Measurements from ENCODE around the gene COX19.

COX19 gene

DNA sequence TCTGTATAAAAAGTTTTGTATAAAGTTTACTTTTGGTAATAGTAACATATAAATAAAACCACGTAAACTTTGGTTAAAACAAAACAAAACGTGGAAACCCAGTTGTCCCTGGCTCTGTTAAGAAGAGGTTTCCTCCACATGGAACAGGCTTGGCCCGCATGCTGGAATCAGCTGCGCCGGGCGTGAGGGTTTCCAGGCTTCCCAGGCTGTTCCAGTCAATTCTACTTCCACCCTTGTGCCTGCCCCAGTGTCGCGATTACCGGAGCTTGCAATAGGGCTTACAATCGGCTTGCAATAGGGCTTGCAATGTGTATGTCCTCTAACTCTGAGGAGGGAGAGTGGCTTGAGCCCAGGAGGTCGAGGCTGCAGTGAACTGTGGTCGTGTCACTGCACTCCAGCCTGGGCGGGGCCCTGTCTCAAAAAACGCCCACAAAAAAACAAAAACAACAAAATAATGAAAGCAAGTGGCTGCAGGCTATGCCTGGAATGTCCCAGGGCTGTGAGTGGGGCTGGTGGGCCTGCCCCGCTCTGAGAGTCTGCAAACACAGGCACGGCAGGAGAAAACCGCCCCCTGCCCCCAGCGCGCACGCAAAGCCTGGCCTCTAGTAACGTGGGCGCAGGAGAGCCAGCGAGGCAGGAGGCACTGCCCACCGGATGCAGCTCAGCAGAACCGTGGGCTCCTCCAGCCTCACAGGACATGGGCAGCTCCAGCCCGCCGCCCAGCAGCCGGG is 24.0 kb upstream of the COX19 start:
- Histone ChIP-seq H3K4me3 (ENCODE audit: low read depth, low read length) (no peak overlapping the region), H3K4me1 (no peaks in the 10 kb centered on the region), H3K9me3 (no peaks in the 10 kb centered on the region), H3K27me3 (no peaks in the 10 kb centered on the region), H3K36me3 (peaks cover 27% of the 10 kb centered on the region)
- TF ChIP-seq CTCF (IDR thresholded peaks at IDR 0.05; ENCODE audit: low read depth, low read length): no peak
- no peak for DNase-seq

GRCh38 chr7:997404-998395 is 22.4 kb upstream of the COX19 start:
- Histone ChIP-seq H3K27me3 (no peaks in the 10 kb centered on the region), H3K4me3 (ENCODE audit: low read depth, low read length) (no peak overlapping the region), H3K36me3 (peaks cover 27% of the 10 kb centered on the region), H3K4me1 (peaks cover 3% of the 10 kb centered on the region; the same call in 1 of the 2 replicates), H3K9me3 (no peaks in the 10 kb centered on the region)
- peak; percentile 5; the same call in 1 of the 2 replicates for TF ChIP-seq CTCF (IDR thresholded peaks at IDR 0.05; ENCODE audit: low read depth, low read length)
- DNase-seq: no peak

DNA sequence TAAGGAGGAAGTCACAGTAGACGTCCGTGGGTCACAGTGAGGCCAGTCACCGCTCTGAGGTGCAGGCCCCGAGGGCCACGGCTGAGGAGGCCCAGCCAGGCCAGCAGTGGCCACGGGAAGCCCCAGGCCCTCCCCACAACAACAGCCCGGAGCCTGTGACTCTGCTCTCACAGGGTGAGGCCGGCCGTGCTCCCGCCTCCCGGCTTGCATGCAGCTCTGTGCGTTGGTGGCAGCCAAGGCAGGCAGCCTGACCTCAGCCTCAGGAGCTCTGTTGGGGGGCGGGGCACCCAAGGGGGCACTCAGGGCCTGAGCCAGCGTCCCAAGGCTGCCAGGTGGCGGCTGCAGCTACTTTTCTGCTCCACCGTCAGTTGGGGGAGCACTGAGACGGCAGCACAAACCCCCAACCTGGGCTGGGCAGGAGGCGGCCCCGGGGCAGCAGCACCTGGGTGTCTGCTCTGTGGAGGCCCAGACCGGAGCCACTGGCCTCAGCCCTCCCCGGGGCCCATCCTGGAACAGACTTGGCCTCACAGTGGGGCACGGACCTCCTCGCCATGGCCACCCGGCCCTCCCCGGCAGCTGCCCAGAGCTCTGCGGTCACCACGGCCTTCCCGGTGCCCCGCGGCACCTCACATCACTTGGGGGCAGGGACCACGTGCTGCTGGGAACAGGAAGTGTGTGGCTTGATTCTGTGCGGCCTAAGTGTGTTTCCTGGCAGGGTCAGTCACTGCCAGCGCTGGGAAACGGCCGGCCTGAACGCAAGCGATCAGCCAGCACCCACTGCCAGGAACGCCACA is 20.9 kb upstream of the COX19 start:
- H3K36me3 ChIP-seq: peaks cover 27% of the 10 kb centered on the region
- H3K27me3 ChIP-seq: no peaks in the 10 kb centered on the region
- no peak for DNase-seq
- H3K9me3 ChIP-seq: no peaks in the 10 kb centered on the region
- peaks cover 3% of the 10 kb centered on the region; the same call in 1 of the 2 replicates for H3K4me1 ChIP-seq
- TF ChIP-seq CTCF (IDR thresholded peaks at IDR 0.05; ENCODE audit: low read depth, low read length): no peak
- H3K4me3 ChIP-seq (ENCODE audit: low read depth, low read length): no peak overlapping the region

- Histone ChIP-seq H3K27me3 (no peaks in the 10 kb centered on the region), H3K9me3 (no peaks in the 10 kb centered on the region), H3K36me3 (peaks cover 27% of the 10 kb centered on the region), H3K4me3 (ENCODE audit: low read depth, low read length) (no peak overlapping the region), H3K4me1 (peaks cover 3% of the 10 kb centered on the region; the same call in 1 of the 2 replicates)
- no peak for DNase-seq
- TF ChIP-seq CTCF (IDR thresholded peaks at IDR 0.05; ENCODE audit: low read depth, low read length): no peak
Measured at GRCh38 chr7:995571-995970, 20.2 kb upstream of the COX19 start.

GRCh38 chr7:994592-995308 is 19.4 kb upstream of the COX19 start:
- H3K9me3 ChIP-seq: no peaks in the 10 kb centered on the region
- H3K36me3 ChIP-seq: peaks cover 25% of the 10 kb centered on the region
- no peak for TF ChIP-seq CTCF (IDR thresholded peaks at IDR 0.05; ENCODE audit: low read depth, low read length)
- H3K27me3 ChIP-seq: no peaks in the 10 kb centered on the region
- H3K4me3 ChIP-seq (ENCODE audit: low read depth, low read length): no peak overlapping the region
- DNase-seq: no peak
- peaks cover 3% of the 10 kb centered on the region; the same call in 1 of the 2 replicates for H3K4me1 ChIP-seq
